Peyer's patch (tissue), 4 donors: Measurements from ENCODE around the gene AQP9.

Source experiments
- POLR2A ChIP-seq, 2 donors: fragments of 450-650 bp; IDR thresholded peaks; one replicate each; pipeline ENCODE4 v1.5.1; 2017; ENCODE audit warnings: antibody characterized with exemption in 2 of 2, mild to moderate bottlenecking in 2 of 2, moderate library complexity in 2 of 2
- TF ChIP-seq, protein P1 (sequence below), 6 experiments: fragments of 450-650 bp in 4 of 6; fragments of 200-600 bp in 2 of 6; sonication (generic) in 1 of 6; IDR thresholded peaks; one replicate each; pipeline ENCODE4 v1.5.1; 2017 to 2019; ENCODE audit warnings: antibody characterized with exemption in 6 of 6, mild to moderate bottlenecking in 3 of 6, moderate library complexity in 1 of 6

DNA sequence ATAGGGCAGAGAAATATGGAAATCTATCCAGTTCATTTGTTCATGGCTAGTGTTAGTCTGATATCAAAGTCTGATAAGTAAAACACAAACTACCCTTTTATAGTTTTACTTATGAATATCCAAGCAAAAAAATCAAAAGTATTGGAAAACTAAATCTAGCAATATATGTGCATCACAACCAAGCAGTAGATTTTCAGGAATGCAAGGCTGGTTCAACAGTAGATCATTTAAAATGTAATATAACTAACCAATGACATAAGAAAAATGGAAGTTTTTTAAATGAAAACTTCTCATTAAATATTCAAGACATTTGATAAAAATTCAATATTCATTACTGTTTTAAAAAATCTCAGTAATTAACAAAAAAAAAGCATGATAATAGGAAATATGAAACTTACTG is 12.8 kb upstream of the AQP9 start:
- TF ChIP-seq, protein P1, sequence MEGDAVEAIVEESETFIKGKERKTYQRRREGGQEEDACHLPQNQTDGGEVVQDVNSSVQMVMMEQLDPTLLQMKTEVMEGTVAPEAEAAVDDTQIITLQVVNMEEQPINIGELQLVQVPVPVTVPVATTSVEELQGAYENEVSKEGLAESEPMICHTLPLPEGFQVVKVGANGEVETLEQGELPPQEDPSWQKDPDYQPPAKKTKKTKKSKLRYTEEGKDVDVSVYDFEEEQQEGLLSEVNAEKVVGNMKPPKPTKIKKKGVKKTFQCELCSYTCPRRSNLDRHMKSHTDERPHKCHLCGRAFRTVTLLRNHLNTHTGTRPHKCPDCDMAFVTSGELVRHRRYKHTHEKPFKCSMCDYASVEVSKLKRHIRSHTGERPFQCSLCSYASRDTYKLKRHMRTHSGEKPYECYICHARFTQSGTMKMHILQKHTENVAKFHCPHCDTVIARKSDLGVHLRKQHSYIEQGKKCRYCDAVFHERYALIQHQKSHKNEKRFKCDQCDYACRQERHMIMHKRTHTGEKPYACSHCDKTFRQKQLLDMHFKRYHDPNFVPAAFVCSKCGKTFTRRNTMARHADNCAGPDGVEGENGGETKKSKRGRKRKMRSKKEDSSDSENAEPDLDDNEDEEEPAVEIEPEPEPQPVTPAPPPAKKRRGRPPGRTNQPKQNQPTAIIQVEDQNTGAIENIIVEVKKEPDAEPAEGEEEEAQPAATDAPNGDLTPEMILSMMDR (IDR thresholded peaks at IDR 0.05) = no peak
- TF ChIP-seq POLR2A (IDR thresholded peaks at IDR 0.05) = no peak
